H1 (cell line): Measurements from ENCODE around the gene CSDE1. TPM values are rescaled to one million over a fixed set of nuclear protein-coding genes. Genes with fewer than 3 reads are reported as not detected.

Experiments
- ATF2 ChIP-seq: IDR thresholded peaks from 2 replicates; pipeline ENCODE4 v1.6.1; 2012; ENCODE audit warnings: low read length, inconsistent platforms
- EGR1 ChIP-seq: IDR thresholded peaks from 2 replicates; pipeline ENCODE4 v1.6.1; 2011; ENCODE audit warnings: low read depth, low read length, borderline replicate concordance
- EP300 ChIP-seq, 2 experiments: IDR thresholded peaks; 1 replicate in 1 of 2; 2 replicates in 1 of 2; pipeline ENCODE4 v1.6.1; 2011 to 2012; ENCODE audit warnings: low read depth in 2 of 2, low read length in 2 of 2, mild to moderate bottlenecking in 2 of 2, borderline replicate concordance in 1 of 2, inconsistent platforms in 1 of 2, moderate library complexity in 1 of 2
- EZH2 ChIP-seq: fragments of 200-600 bp; sonication (generic); IDR thresholded peaks from 2 replicates; pipeline ENCODE4 v1.7.1; 2012; ENCODE audit warnings: low read depth, mild to moderate bottlenecking, moderate library complexity, low read length, inconsistent platforms; ENCODE audit not compliant: severe bottlenecking
- MAX ChIP-seq: IDR thresholded peaks from 2 replicates; pipeline ENCODE4 v1.6.1; 2012; ENCODE audit warnings: inconsistent platforms
- POU5F1 ChIP-seq: IDR thresholded peaks from 2 replicates; pipeline ENCODE4 v1.6.1; 2011; ENCODE audit warnings: low read depth, mild to moderate bottlenecking, low read length, moderate library complexity
- RAD21 ChIP-seq, 2 experiments: IDR thresholded peaks in 1 of 2; conservative IDR thresholded peaks in 1 of 2; 2 replicates each; pipeline ENCODE4 v1.6.1; 2011; ENCODE audit warnings: low read depth in 2 of 2, low read length in 2 of 2, improper control_type of control experiment in 1 of 2, inconsistent platforms in 1 of 2, mild to moderate bottlenecking in 1 of 2, moderate library complexity in 1 of 2
- RBBP5 ChIP-seq: IDR thresholded peaks from 2 replicates; pipeline ENCODE4 v1.7.1; 2012; ENCODE audit warnings: low read depth, mild to moderate bottlenecking, inconsistent platforms, low read length, moderate library complexity, borderline replicate concordance
- TEAD4 ChIP-seq: IDR thresholded peaks from 2 replicates; pipeline ENCODE4 v1.6.1; 2012; ENCODE audit warnings: low read depth, low read length, inconsistent platforms, mixed read lengths
- YY1 ChIP-seq: IDR thresholded peaks from 2 replicates; pipeline ENCODE4 v1.6.1; 2011; ENCODE audit warnings: low read depth, mild to moderate bottlenecking, low read length
- polyA plus RNA-seq, 7 experiments: library from polyadenylated mRNA; depleted of rRNA in 3 of 7; stranded (reverse) in 5 of 7; unstranded in 2 of 7; fragments of >200 nt in 5 of 7; fragments of 200-250 nt in 2 of 7; gene quantifications; 1 replicate in 5 of 7; 2 replicates in 1 of 7; 4 replicates in 1 of 7; pipeline versions ENCODE4 v1.2.1 to v1.2.3, GENCODE V29; 2011 to 2013; ENCODE audit warnings: missing spikeins in 2 of 7, mixed read lengths in 2 of 7
- total RNA-seq: library from RNA; stranded (reverse); fragmentation: NEBNext Ultra II Directional; extraction: Animal tissue kit (Norgen Biotek cat#: 25700); gene quantifications from 2 replicates; pipeline ENCODE4 v1.2.1, GENCODE V29; 2021

Gene CSDE1
- total and polyA plus RNA-seq, 2 of the 8 experiments (the other 6 are each of a cell fraction or from before 2014, with no cell fraction given) = 149 to 635 TPM

- no peak for TF ChIP-seq YY1
- no peak for TF ChIP-seq MAX
- TF ChIP-seq POU5F1 = no peak
- TF ChIP-seq EP300 (IDR thresholded peaks at IDR 0.05; ENCODE audit: borderline replicate concordance in 1 of 2, low read depth in 2 of 2, low read length in 2 of 2) = no peak
- TF ChIP-seq RBBP5 = no peak
- no peak for TF ChIP-seq ATF2
- no peak for TF ChIP-seq EZH2
- no peak for TF ChIP-seq TEAD4
- TF ChIP-seq RAD21 (IDR thresholded peaks at IDR 0.05 in 1 of 2, conservative IDR thresholded peaks at IDR 0.05 in 1 of 2; ENCODE audit: low read depth in 2 of 2, low read length in 2 of 2) = no peak
- TF ChIP-seq EGR1 = no peak
Observed at GRCh38 chr1:114750780-114751179, 7.0 kb downstream of the CSDE1 start (continued).
